K562 (cell line): Measurements from ENCODE around the gene ABLIM2. TPM values are rescaled to one million over a fixed set of nuclear protein-coding genes. Genes with fewer than 3 reads are reported as not detected.

Experiments used
- ATAC-seq: fragments of 200-7000 bp; cut with Tn5 transposase; 3 replicates; pipeline ENCODE4 v1.9.1; 2020; ENCODE audit warnings: moderate library complexity
- BruUV-seq: library from RNA; stranded (reverse); fragments of 400-500 nt; replicated peaks from 2 replicates; lab custom pipeline; 2021; lab: Mats Ljungman, UMichigan
- CTCF ChIA-PET: fragments of 300-600 bp; formaldehyde crosslinking; extraction: SDS; loops from one replicate; lab custom pipeline; 2021; ENCODE audit warnings: low intra/inter-chr PET ratio; lab: Yijun Ruan, JAX
- POLR2A ChIA-PET: fragments of 300-600, 350-650 bp; sonication (Branson Sonifier 250); formaldehyde crosslinking; extraction: SDS; loops from one replicate; lab custom pipeline; 2021; ENCODE audit warnings: antibody characterized with exemption, inconsistent platforms; lab: Yijun Ruan, JAX
- DNase-seq, 4 experiments: peaks; one replicate each; pipeline versions ENCODE4 v3.0.0 to v3.0.0-alpha.2; 2011 to 2018; ENCODE audit warnings: low spot score in 3 of 4, mixed read lengths in 3 of 4; ENCODE audit errors: extremely low read depth in 1 of 4
- FAIRE-seq: peaks from 2 replicates; lab custom pipeline; 2011; peaks lifted over from hg19 to GRCh38; lab: Jason Lieb, UNC
- H2AFZ ChIP-seq: 2 replicates; pipeline ENCODE4 v1.6.0; 2011; ENCODE audit warnings: low read depth, low read length, control low read depth, inconsistent platforms
- H3K27ac ChIP-seq: fragments of 200-600 bp; 3 replicates; pipeline ENCODE4 v1.8.0; 2011; ENCODE audit warnings: low read depth, mild to moderate bottlenecking, control low read depth, inconsistent platforms, low read length, moderate library complexity, mixed read lengths; ENCODE audit errors: extremely low read depth
- H3K27me3 ChIP-seq, 2 experiments: fragments of 300-600 bp in 1 of 2; 2 replicates in 1 of 2; 3 replicates in 1 of 2; pipeline versions ENCODE4 v1.6.0 to v1.8.0; 2011; ENCODE audit warnings: inconsistent platforms in 2 of 2, low read length in 2 of 2, mild to moderate bottlenecking in 1 of 2, mixed read lengths in 1 of 2, moderate library complexity in 1 of 2; ENCODE audit not compliant: control insufficient read depth in 2 of 2, insufficient read depth in 2 of 2
- H3K36me3 ChIP-seq: fragments of 300-600 bp; 3 replicates; pipeline ENCODE4 v1.8.0; 2011; ENCODE audit warnings: mild to moderate bottlenecking, low read length, inconsistent platforms; ENCODE audit not compliant: control insufficient read depth, insufficient read depth
- H3K4me1 ChIP-seq, 2 experiments: fragments of 200-600 bp in 1 of 2; replicated peaks in 1 of 2; 2 replicates in 1 of 2; 3 replicates in 1 of 2; pipeline versions ENCODE4 v1.5.1 to v1.8.0; 2011; ENCODE audit warnings: inconsistent platforms in 2 of 2, low read length in 2 of 2, mild to moderate bottlenecking in 1 of 2, mixed read lengths in 1 of 2, moderate library complexity in 1 of 2; ENCODE audit not compliant: control insufficient read depth in 2 of 2, insufficient read depth in 2 of 2
- H3K4me2 ChIP-seq: 2 replicates; pipeline ENCODE4 v1.6.1; 2011; ENCODE audit warnings: low read length, control low read depth, inconsistent platforms, mixed read lengths; ENCODE audit not compliant: insufficient read depth
- H3K4me3 ChIP-seq: fragments of 200-600 bp; sonication (generic), shearing (Covaris generic); 2 replicates; pipeline ENCODE4 v1.5.1; 2016; ENCODE audit warnings: control low read depth, inconsistent platforms
- H3K79me2 ChIP-seq: fragments of 200-600 bp; 3 replicates; pipeline ENCODE4 v1.8.0; 2011; ENCODE audit warnings: low read length, inconsistent platforms; ENCODE audit not compliant: control insufficient read depth, insufficient read depth
- H3K9ac ChIP-seq, 2 experiments: 2 replicates each; pipeline versions ENCODE4 v1.6.0 to v1.6.1; 2011; ENCODE audit warnings: low read depth in 2 of 2, low read length in 2 of 2, control low read depth in 1 of 2, inconsistent platforms in 1 of 2, mild to moderate bottlenecking in 1 of 2, mixed read lengths in 1 of 2; ENCODE audit not compliant: insufficient read depth in 1 of 2
- H3K9me1 ChIP-seq: one replicate; pipeline ENCODE4 v1.6.0; 2011; ENCODE audit warnings: inconsistent platforms, mild to moderate bottlenecking, low read length, moderate library complexity; ENCODE audit not compliant: control insufficient read depth, insufficient read depth
- H3K9me3 ChIP-seq: replicated peaks from 2 replicates; pipeline ENCODE4 v1.5.1; 2011; ENCODE audit warnings: low read depth, low read length, inconsistent platforms; ENCODE audit not compliant: control insufficient read depth, insufficient read depth
- H4K20me1 ChIP-seq: replicated peaks from 2 replicates; pipeline ENCODE4 v1.6.1; 2011; ENCODE audit warnings: low read length, inconsistent platforms, mixed read lengths; ENCODE audit not compliant: control insufficient read depth, insufficient read depth
- BRD4 ChIP-seq: fragments of 200-600 bp; sonication (generic); IDR thresholded peaks from 2 replicates; pipeline ENCODE4 v1.6.1; 2017; ENCODE audit warnings: inconsistent platforms
- DIDO1 ChIP-seq: fragments of 450-650 bp; IDR thresholded peaks from 2 replicates; pipeline ENCODE4 v1.6.1; 2016; ENCODE audit warnings: low read depth, missing biosample characterization, missing genetic modification characterization
- EP400 ChIP-seq: fragments of 450-650 bp; IDR thresholded peaks from 2 replicates; pipeline ENCODE4 v1.6.1; 2017; ENCODE audit warnings: antibody characterized with exemption, mild to moderate bottlenecking, moderate library complexity
- FOXA1 ChIP-seq: fragments of 450-650 bp; IDR thresholded peaks from 2 replicates; pipeline ENCODE4 v1.6.1; 2016; ENCODE audit warnings: mild to moderate bottlenecking, borderline replicate concordance
- IRF2 ChIP-seq: sonication (generic); formaldehyde crosslinking; IDR thresholded peaks from 2 replicates; pipeline ENCODE4 v1.8.1; 2022; ENCODE audit warnings: mild to moderate bottlenecking, missing genetic modification reagents
- NCOA2 ChIP-seq, 2 experiments: fragments of 450-650 bp; IDR thresholded peaks; 2 replicates each; pipeline ENCODE4 v1.6.1; 2018; ENCODE audit warnings: mild to moderate bottlenecking in 2 of 2, moderate library complexity in 1 of 2; ENCODE audit not compliant: partially characterized antibody in 2 of 2
- POLR2B ChIP-seq: fragments of 450-650 bp; IDR thresholded peaks from 2 replicates; pipeline ENCODE4 v1.6.1; 2018; ENCODE audit warnings: low read depth; ENCODE audit not compliant: partially characterized antibody
- RBBP5 ChIP-seq: fragments of 200-600 bp; sonication (generic); IDR thresholded peaks from 2 replicates; pipeline ENCODE4 v1.6.1; 2012; ENCODE audit warnings: borderline replicate concordance, mild to moderate bottlenecking, low read length, control low read depth, inconsistent platforms; ENCODE audit not compliant: insufficient read depth, poor library complexity, severe bottlenecking
- TAL1 ChIP-seq: fragments of 450-650 bp; IDR thresholded peaks from 2 replicates; pipeline ENCODE4 v1.6.1; 2016; ENCODE audit warnings: mild to moderate bottlenecking
- ZFX ChIP-seq: sonication (generic); formaldehyde crosslinking; IDR thresholded peaks from 2 replicates; pipeline ENCODE4 v1.8.0; 2022; ENCODE audit warnings: mild to moderate bottlenecking, missing genetic modification reagents, moderate library complexity
- WGBS: fragments of 100-300 bp; shearing (Covaris generic); methylation state at CpG from one replicate; pipeline ENCODE4 v1.1.6; 2016; ENCODE audit warnings: low coverage, mixed read lengths; ENCODE audit not compliant: insufficient coverage; ENCODE audit errors: missing lambda C conversion rate; 5-methylcytosine and 5-hydroxymethylcytosine counted together
- in situ Hi-C: fragments of 300-500 bp; cut with MboI; formaldehyde crosslinking; loops from 4 replicates; pipeline ENCODE4 v1.15.0; 2018; ENCODE audit warnings: inconsistent platforms, mixed read lengths
- intact Hi-C: fragments of 100-400 bp; cut with micrococcal nuclease; formaldehyde crosslinking; loops from 2 replicates; pipeline ENCODE4 v1.14.2; 2022
- polyA plus RNA-seq, 8 experiments: library from polyadenylated mRNA; depleted of rRNA in 4 of 8; stranded (reverse) in 5 of 8; unstranded in 3 of 8; fragments of >200 nt; fragmentation: Nextera tagmentation in 2 of 8; fragmentation: Illumina TruSeq in 1 of 8; extraction: Ambion mirVana in 2 of 8; extraction: Trizol in 1 of 8; gene quantifications; 2 replicates each; pipeline versions ENCODE4 v1.2.1 to v1.2.3, GENCODE V29; 2011 to 2014; ENCODE audit warnings: inconsistent platforms in 1 of 8, missing spikeins in 1 of 8
- total RNA-seq, 7 experiments: library from RNA; depleted of rRNA in 6 of 7; stranded (reverse); fragments of >200 nt in 6 of 7; fragmentation: Illumina TruSeq in 2 of 7; extraction: Trizol in 2 of 7; gene quantifications; 2 replicates each; pipeline versions ENCODE4 v1.2.1 to v1.2.3, GENCODE V29; 2011 to 2021; ENCODE audit warnings: low replicate concordance in 1 of 7
- TF ChIP-seq, protein P1 (sequence below): fragments of 450-650 bp; formaldehyde crosslinking; IDR thresholded peaks from 2 replicates; pipeline ENCODE4 v1.4.0; 2020; ENCODE audit warnings: mild to moderate bottlenecking, mixed read lengths
- TF ChIP-seq, protein P2 (sequence below): sonication (generic); formaldehyde crosslinking; IDR thresholded peaks from 2 replicates; pipeline ENCODE4 v1.8.0; 2022; ENCODE audit warnings: missing genetic modification reagents, mild to moderate bottlenecking, borderline replicate concordance
- TF ChIP-seq, protein P3 (sequence below), 3 experiments: fragments of 200-800 bp in 1 of 3; sonication (Bioruptor generic) in 1 of 3; sonication (generic) in 1 of 3; formaldehyde crosslinking in 1 of 3; IDR thresholded peaks; 2 replicates each; pipeline versions ENCODE4 v1.6.1 to v1.8.0; 2016 to 2022; ENCODE audit warnings: mild to moderate bottlenecking in 2 of 3, missing compliant biosample characterization in 2 of 3, missing genetic modification characterization in 2 of 3, missing genetic modification reagents in 1 of 3
- TF ChIP-seq, protein P4 (sequence below): fragments of 450-650 bp; formaldehyde crosslinking; IDR thresholded peaks from 2 replicates; pipeline ENCODE4 v1.4.0; 2022; ENCODE audit warnings: missing genetic modification characterization

ABLIM2 gene
- total and polyA plus RNA-seq, 9 of the 15 experiments (the other 6 are each of a cell fraction or from before 2014, with no cell fraction given), result not detected

DNA sequence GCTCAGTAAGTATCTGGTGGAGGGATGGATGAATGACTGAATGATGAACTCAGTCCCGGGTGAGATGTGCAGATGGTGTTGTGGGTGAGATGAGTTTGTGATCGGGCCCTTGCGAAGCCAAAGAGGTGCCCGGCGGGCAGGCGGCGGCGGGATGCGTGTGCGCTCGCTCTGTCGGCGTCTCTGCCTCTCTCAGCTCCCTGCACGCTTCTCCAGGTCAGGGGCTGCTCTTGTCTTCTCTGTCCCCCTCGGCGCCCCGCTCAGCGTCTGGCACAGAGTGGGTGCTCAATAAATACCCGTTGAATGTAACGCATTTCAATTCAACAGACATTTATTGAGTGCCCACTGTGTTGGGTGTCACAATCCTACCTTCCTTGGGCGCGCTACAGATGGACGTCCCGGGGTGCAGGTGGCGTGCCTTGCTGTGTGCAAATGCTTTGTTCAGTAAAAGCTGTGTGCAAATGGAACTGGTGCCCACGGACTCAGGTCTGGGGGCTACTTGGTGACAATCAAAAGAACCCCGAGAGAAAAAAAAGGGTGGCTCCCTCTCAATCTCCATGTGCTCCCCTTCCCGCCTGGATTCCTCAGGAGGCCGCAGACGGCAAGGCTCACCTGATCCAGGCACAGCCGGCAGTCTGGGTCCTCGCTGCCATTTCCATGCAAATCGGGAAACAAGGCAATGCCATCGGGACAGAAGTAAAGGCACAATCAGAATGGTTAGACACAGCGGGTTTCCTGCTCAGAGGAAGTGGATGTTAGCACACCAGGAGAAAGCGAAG lies 153.4 kb downstream of the ABLIM2 start (continued):
- no peak for TF ChIP-seq EP400
- TF ChIP-seq, protein P1, sequence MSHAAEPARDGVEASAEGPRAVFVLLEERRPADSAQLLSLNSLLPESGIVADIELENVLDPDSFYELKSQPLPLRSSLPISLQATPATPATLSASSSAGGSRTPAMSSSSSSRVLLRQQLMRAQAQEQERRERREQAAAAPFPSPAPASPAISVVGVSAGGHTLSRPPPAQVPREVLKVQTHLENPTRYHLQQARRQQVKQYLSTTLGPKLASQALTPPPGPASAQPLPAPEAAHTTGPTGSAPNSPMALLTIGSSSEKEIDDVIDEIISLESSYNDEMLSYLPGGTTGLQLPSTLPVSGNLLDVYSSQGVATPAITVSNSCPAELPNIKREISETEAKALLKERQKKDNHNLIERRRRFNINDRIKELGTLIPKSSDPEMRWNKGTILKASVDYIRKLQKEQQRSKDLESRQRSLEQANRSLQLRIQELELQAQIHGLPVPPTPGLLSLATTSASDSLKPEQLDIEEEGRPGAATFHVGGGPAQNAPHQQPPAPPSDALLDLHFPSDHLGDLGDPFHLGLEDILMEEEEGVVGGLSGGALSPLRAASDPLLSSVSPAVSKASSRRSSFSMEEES, result no peak

DNA sequence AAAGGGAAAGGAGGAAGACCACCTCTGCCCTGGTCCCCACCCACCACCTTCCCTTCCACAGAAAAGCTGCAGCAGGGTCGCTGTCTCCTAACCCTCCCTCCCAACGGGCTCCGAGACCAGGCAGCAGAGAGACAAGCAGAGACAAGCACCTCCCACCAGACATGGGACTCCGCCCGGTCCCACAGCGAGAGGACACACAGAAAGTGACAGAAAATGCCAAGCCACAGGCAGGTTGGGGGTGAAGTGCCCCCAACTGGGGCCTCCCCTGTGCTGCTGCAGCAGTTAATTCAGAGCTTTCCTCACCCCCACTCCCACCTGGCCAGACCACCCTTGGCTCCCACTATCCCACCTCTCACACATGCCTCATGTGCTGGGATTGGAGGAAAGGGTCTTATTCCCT lies 154.5 kb downstream of the ABLIM2 start:
- ATAC-seq (no peak), FAIRE-seq (no peak), DNase-seq (no peak)
- Histone ChIP-seq H3K4me1 (no peaks in the 10 kb centered on the region), H3K9ac (no peak overlapping the region), H2AFZ (no peak overlapping the region), H4K20me1 (peaks cover 15% of the 10 kb centered on the region), H3K9me1 (no peaks in the 10 kb centered on the region), H3K27ac (no peak overlapping the region), H3K79me2 (no peaks in the 10 kb centered on the region), H3K27me3 (peaks cover 32 to 95% of the 10 kb centered on the region in 2 experiments; a peak in 4 of 5 replicates), H3K4me3 (no peak overlapping the region), H3K36me3 (no peaks in the 10 kb centered on the region), H3K9me3 (no peaks in the 10 kb centered on the region), H3K4me2 (no peak overlapping the region)
- in situ Hi-C loops, result no loop called here
- BruUV-seq, result no TSS peak
- intact Hi-C loops, result no loop called here
- 4% methylated on average over 5 of the region's 6 CpGs for WGBS
- ChIA-PET CTCF (no interaction called here), POLR2A (no interaction called here)
- TF ChIP-seq POLR2B (no peak), NCOA2 (IDR thresholded peaks at IDR 0.05; ENCODE audit: partially characterized antibody in 2 of 2) (no peak), DIDO1 (no peak), RBBP5 (no peak), ZFX (CRISPR knock-in tag) (no peak), IRF2 (no peak), TAL1 (no peak), BRD4 (no peak), FOXA1 (no peak)
- TF ChIP-seq, protein P2, sequence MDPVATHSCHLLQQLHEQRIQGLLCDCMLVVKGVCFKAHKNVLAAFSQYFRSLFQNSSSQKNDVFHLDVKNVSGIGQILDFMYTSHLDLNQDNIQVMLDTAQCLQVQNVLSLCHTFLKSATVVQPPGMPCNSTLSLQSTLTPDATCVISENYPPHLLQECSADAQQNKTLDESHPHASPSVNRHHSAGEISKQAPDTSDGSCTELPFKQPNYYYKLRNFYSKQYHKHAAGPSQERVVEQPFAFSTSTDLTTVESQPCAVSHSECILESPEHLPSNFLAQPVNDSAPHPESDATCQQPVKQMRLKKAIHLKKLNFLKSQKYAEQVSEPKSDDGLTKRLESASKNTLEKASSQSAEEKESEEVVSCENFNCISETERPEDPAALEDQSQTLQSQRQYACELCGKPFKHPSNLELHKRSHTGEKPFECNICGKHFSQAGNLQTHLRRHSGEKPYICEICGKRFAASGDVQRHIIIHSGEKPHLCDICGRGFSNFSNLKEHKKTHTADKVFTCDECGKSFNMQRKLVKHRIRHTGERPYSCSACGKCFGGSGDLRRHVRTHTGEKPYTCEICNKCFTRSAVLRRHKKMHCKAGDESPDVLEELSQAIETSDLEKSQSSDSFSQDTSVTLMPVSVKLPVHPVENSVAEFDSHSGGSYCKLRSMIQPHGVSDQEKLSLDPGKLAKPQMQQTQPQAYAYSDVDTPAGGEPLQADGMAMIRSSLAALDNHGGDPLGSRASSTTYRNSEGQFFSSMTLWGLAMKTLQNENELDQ, result no peak
- TF ChIP-seq, protein P3, sequence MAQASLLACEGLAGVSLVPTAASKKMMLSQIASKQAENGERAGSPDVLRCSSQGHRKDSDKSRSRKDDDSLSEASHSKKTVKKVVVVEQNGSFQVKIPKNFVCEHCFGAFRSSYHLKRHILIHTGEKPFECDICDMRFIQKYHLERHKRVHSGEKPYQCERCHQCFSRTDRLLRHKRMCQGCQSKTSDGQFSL (CRISPR knock-in tag; IDR thresholded peaks at IDR 0.05), result no peak
- TF ChIP-seq, protein P3 (tag; IDR thresholded peaks at IDR 0.05), result no peak
- TF ChIP-seq, protein P4, sequence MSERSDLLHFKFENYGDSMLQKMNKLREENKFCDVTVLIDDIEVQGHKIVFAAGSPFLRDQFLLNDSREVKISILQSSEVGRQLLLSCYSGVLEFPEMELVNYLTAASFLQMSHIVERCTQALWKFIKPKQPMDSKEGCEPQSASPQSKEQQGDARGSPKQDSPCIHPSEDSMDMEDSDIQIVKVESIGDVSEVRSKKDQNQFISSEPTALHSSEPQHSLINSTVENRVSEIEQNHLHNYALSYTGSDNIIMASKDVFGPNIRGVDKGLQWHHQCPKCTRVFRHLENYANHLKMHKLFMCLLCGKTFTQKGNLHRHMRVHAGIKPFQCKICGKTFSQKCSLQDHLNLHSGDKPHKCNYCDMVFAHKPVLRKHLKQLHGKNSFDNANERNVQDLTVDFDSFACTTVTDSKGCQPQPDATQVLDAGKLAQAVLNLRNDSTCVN (CRISPR knock-in tag), result no peak
